HCT116 (cell line): ENCODE results near the gene TMX3. TPM values are rescaled to one million over a fixed set of nuclear protein-coding genes. Genes with fewer than 3 reads are reported as not detected.

ENCODE experiments used
- ATAC-seq: fragments of 200-7000 bp; cut with Tn5 transposase; 2 replicates; pipeline ENCODE4 v1.9.1; 2020; ENCODE audit warnings: mild to moderate bottlenecking, moderate library complexity
- BruUV-seq: library from RNA; stranded (reverse); fragments of 400-500 nt; replicated peaks from 2 replicates; lab custom pipeline; 2021; lab: Mats Ljungman, UMichigan
- CTCF ChIA-PET: fragments of 300-600 bp; sonication (Branson Sonifier 250); formaldehyde crosslinking; loops from one replicate; lab custom pipeline; 2021; ENCODE audit warnings: antibody characterized with exemption; lab: Charles Lee
- POLR2A ChIA-PET: fragments of 300-600, 350-600 bp; sonication (Branson Sonifier 250); formaldehyde crosslinking; loops from one replicate; lab custom pipeline; 2021; ENCODE audit warnings: antibody characterized with exemption; lab: Charles Lee
- RAD21 ChIA-PET, 2 experiments: fragments of 300-600 bp; sonication (Branson Sonifier 250); formaldehyde crosslinking; loops; one replicate each; lab custom pipeline; 2023; ENCODE audit warnings: low total read pairs in 2 of 2; ENCODE audit not compliant: uncharacterized antibody in 2 of 2, unreplicated experiment in 2 of 2, low non-redundant PET in 1 of 2; lab: Charles Lee
- DNase-seq: peaks from one replicate; pipeline ENCODE4 v3.0.0-alpha.2; 2010; ENCODE audit warnings: low read depth, low spot score
- H2AFZ ChIP-seq: fragments of 200-600 bp; shearing (Covaris generic), sonication (generic); 2 replicates; pipeline ENCODE4 v1.6.1; 2017; ENCODE audit warnings: low read depth, mixed run types, mixed read lengths, antibody characterized with exemption, low read length; ENCODE audit not compliant: poor library complexity, severe bottlenecking
- H3K27ac ChIP-seq: 2 replicates; pipeline ENCODE4 v1.5.1; 2012; ENCODE audit warnings: low read depth, low read length
- H3K27me3 ChIP-seq: fragments of 200-600 bp; sonication (generic); 2 replicates; pipeline ENCODE4 v1.6.1; 2016; ENCODE audit warnings: mixed run types, low read length, mixed read lengths; ENCODE audit not compliant: insufficient read depth
- H3K36me3 ChIP-seq, 2 experiments: fragments of 200-500 bp in 1 of 2; fragments of 200-600 bp in 1 of 2; sonication (Bioruptor generic) in 1 of 2; sonication (generic) in 1 of 2; 2 replicates each; pipeline versions ENCODE4 v1.5.1 to v1.6.1; 2014 to 2016; ENCODE audit warnings: low read length in 2 of 2, inconsistent platforms in 1 of 2, mixed read lengths in 1 of 2, mixed run types in 1 of 2; ENCODE audit not compliant: insufficient read depth in 2 of 2, control insufficient read depth in 1 of 2
- H3K4me1 ChIP-seq, 2 experiments: fragments of 200-600 bp in 1 of 2; sonication (generic) in 1 of 2; 2 replicates each; pipeline versions ENCODE4 v1.5.1 to v1.6.1; 2012 to 2017; ENCODE audit warnings: low read length in 2 of 2, inconsistent platforms in 1 of 2, mild to moderate bottlenecking in 1 of 2, mixed read lengths in 1 of 2, mixed run types in 1 of 2, moderate library complexity in 1 of 2; ENCODE audit not compliant: insufficient read depth in 2 of 2, control insufficient read depth in 1 of 2
- H3K4me2 ChIP-seq: fragments of 200-600 bp; sonication (generic); 2 replicates; pipeline ENCODE4 v1.6.1; 2017; ENCODE audit warnings: mixed run types, low read length, mixed read lengths
- H3K4me3 ChIP-seq, 2 experiments: fragments of 200-600 bp in 1 of 2; sonication (generic) in 1 of 2; replicated peaks in 1 of 2; 2 replicates each; pipeline ENCODE4 v1.5.1; 2011 to 2016; ENCODE audit warnings: low read length in 2 of 2, control low read depth in 1 of 2, low read depth in 1 of 2, mild to moderate bottlenecking in 1 of 2, mixed read lengths in 1 of 2, mixed run types in 1 of 2
- H3K79me2 ChIP-seq: fragments of 200-600 bp; sonication (generic); 2 replicates; pipeline ENCODE4 v1.6.1; 2017; ENCODE audit warnings: mild to moderate bottlenecking, mixed run types, low read length, moderate library complexity, mixed read lengths; ENCODE audit not compliant: insufficient read depth
- H3K9ac ChIP-seq: fragments of 200-600 bp; sonication (generic); 2 replicates; pipeline ENCODE4 v1.6.1; 2016; ENCODE audit warnings: low read length, mixed read lengths
- H3K9me2 ChIP-seq: fragments of 200-600 bp; sonication (generic), shearing (Covaris generic); 2 replicates; pipeline ENCODE4 v1.6.1; 2017; ENCODE audit warnings: mixed run types, mild to moderate bottlenecking, moderate library complexity; ENCODE audit not compliant: insufficient read depth
- H3K9me3 ChIP-seq, 2 experiments: fragments of 200-500 bp in 1 of 2; fragments of 200-600 bp in 1 of 2; sonication (Bioruptor generic) in 1 of 2; sonication (generic) in 1 of 2; 2 replicates each; pipeline ENCODE4 v1.6.1; 2014 to 2017; ENCODE audit warnings: low read length in 2 of 2, mixed read lengths in 2 of 2, inconsistent platforms in 1 of 2, low read depth in 1 of 2, mild to moderate bottlenecking in 1 of 2, mixed run types in 1 of 2, moderate library complexity in 1 of 2; ENCODE audit not compliant: control insufficient read depth in 1 of 2, insufficient read depth in 1 of 2
- H4K20me1 ChIP-seq: fragments of 200-600 bp; sonication (generic), shearing (Covaris generic); 2 replicates; pipeline ENCODE4 v1.6.1; 2017; ENCODE audit warnings: mixed run types, mild to moderate bottlenecking, moderate library complexity; ENCODE audit not compliant: insufficient read depth
- CBX3 ChIP-seq: IDR thresholded peaks from 2 replicates; pipeline ENCODE4 v1.6.1; 2012; ENCODE audit warnings: low read depth
- CEBPB ChIP-seq: IDR thresholded peaks from 2 replicates; pipeline ENCODE4 v1.6.1; 2012; ENCODE audit warnings: low read depth
- ELF1 ChIP-seq: IDR thresholded peaks from 2 replicates; pipeline ENCODE4 v1.6.1; 2012; ENCODE audit warnings: low read depth, borderline replicate concordance
- EZH2 ChIP-seq: fragments of 200-600 bp; sonication (generic); IDR thresholded peaks from 2 replicates; pipeline ENCODE4 v1.6.1; 2017; ENCODE audit warnings: antibody characterized with exemption, mixed run types
- FOSL1 ChIP-seq: IDR thresholded peaks from 2 replicates; pipeline ENCODE4 v1.6.1; 2012; ENCODE audit warnings: low read depth
- JUND ChIP-seq: IDR thresholded peaks from 2 replicates; pipeline ENCODE4 v1.6.1; 2012
- POLR2A ChIP-seq: IDR thresholded peaks from 2 replicates; pipeline ENCODE4 v1.7.0; 2011; ENCODE audit warnings: borderline replicate concordance; ENCODE audit not compliant: insufficient read depth, insufficient read length; ENCODE audit errors: extremely low read depth
- POLR2AphosphoS5 ChIP-seq: IDR thresholded peaks from 2 replicates; pipeline ENCODE4 v1.6.1; 2011; ENCODE audit warnings: mild to moderate bottlenecking, low read depth, low read length, moderate library complexity
- RAD21 ChIP-seq: IDR thresholded peaks from 2 replicates; pipeline ENCODE4 v1.6.1; 2012; ENCODE audit warnings: low read depth, mild to moderate bottlenecking
- SIN3A ChIP-seq: IDR thresholded peaks from 2 replicates; pipeline ENCODE4 v1.6.1; 2012; ENCODE audit warnings: low read depth
- TCF7L2 ChIP-seq: IDR thresholded peaks from 2 replicates; pipeline ENCODE4 v1.7.0; 2011; ENCODE audit warnings: borderline replicate concordance, inconsistent platforms; ENCODE audit not compliant: insufficient read depth, insufficient read length; ENCODE audit errors: extremely low read depth
- YY1 ChIP-seq: IDR thresholded peaks from 2 replicates; pipeline ENCODE4 v1.6.1; 2011; ENCODE audit warnings: low read length, low read depth, moderate library complexity, mild to moderate bottlenecking; ENCODE audit not compliant: insufficient replicate concordance; ENCODE audit errors: extremely low read depth
- ZBTB33 ChIP-seq: IDR thresholded peaks from 2 replicates; pipeline ENCODE4 v1.6.1; 2011; ENCODE audit warnings: mild to moderate bottlenecking, low read length, moderate library complexity; ENCODE audit not compliant: insufficient replicate concordance; ENCODE audit errors: extremely low read depth
- ZFX ChIP-seq: fragments of 450-650 bp; IDR thresholded peaks from 2 replicates; pipeline ENCODE4 v1.6.1; 2017
- ZNF274 ChIP-seq: fragments of 200-500 bp; sonication (Bioruptor generic); IDR thresholded peaks from 2 replicates; pipeline ENCODE4 v1.6.1; 2014; ENCODE audit warnings: mild to moderate bottlenecking, low read depth, low read length, inconsistent platforms
- intact Hi-C: fragments of 100-400 bp; cut with micrococcal nuclease; formaldehyde crosslinking; loops from 2 replicates; pipeline ENCODE4 v1.10.0; 2022
- total RNA-seq: library from RNA; stranded (reverse); gene quantifications from one replicate; pipeline ENCODE4 v1.2.1, GENCODE V29; 2021; ENCODE audit not compliant: unreplicated experiment
- TF ChIP-seq, protein P1 (sequence below), 3 experiments: fragments of 200-600 bp in 1 of 3; sonication (generic) in 1 of 3; IDR thresholded peaks in 2 of 3; conservative IDR thresholded peaks in 1 of 3; 2 replicates each; pipeline ENCODE4 v1.5.1; 2012 to 2017; ENCODE audit warnings: low read depth in 2 of 3, low read length in 2 of 3, antibody characterized with exemption in 1 of 3, borderline replicate concordance in 1 of 3, control low read depth in 1 of 3, mild to moderate bottlenecking in 1 of 3, mixed read lengths in 1 of 3, mixed run types in 1 of 3, moderate library complexity in 1 of 3; ENCODE audit not compliant: insufficient read depth in 1 of 3
- TF ChIP-seq, protein P2 (sequence below): IDR thresholded peaks from 2 replicates; pipeline ENCODE4 v1.6.1; 2012

TMX3 gene
- total RNA-seq, 1 experiment from 2014 or later, result 39.6 TPM

- Histone ChIP-seq H3K9me3 (no peaks in the 10 kb centered on the region), H3K27me3 (no peaks in the 10 kb centered on the region), H3K79me2 (peaks cover 43% of the 10 kb centered on the region), H2AFZ (no peak overlapping the region), H3K4me2 (peak overlapping the region; percentile 84), H3K9ac (peak overlapping the region; percentile 83), H4K20me1 (no peaks in the 10 kb centered on the region), H3K4me1 (peaks cover 6 to 14% of the 10 kb centered on the region in 2 experiments), H3K36me3 (peaks cover 20 to 22% of the 10 kb centered on the region in 2 experiments), H3K9me2 (no peaks in the 10 kb centered on the region), H3K4me3 (peak overlapping the region; percentile 83 to 88), H3K27ac (no peak overlapping the region)
- intact Hi-C loops, result no loop called here
- ChIA-PET CTCF (no interaction called here), RAD21 (no interaction called here), POLR2A (no interaction called here)
- TF ChIP-seq SIN3A (no peak), TCF7L2 (no peak), CEBPB (no peak), YY1 (no peak)
- BruUV-seq, result no TSS peak
- no peak for ATAC-seq
- DNase-seq, result no peak
Measured at GRCh38 chr18:68713796-68714195, 1.1 kb downstream of the TMX3 start.

GRCh38 chr18:68713131-68713530 lies 1.8 kb downstream of the TMX3 start:
- H3K9ac ChIP-seq, result no peak overlapping the region
- CTCF ChIA-PET, result no interaction called here
- POLR2A ChIA-PET, result no interaction called here
- H4K20me1 ChIP-seq, result no peaks in the 10 kb centered on the region
- no peak overlapping the region for H3K4me3 ChIP-seq
- intact Hi-C loops, result no loop called here
- H3K4me2 ChIP-seq, result peak overlapping the region; percentile 84; the same call in 1 of the 2 replicates
- no peaks in the 10 kb centered on the region for H3K27me3 ChIP-seq
- DNase-seq (no peak), ATAC-seq (no peak)
- H3K4me1 ChIP-seq, result peaks cover 6 to 14% of the 10 kb centered on the region in 2 experiments
- BruUV-seq, result no TSS peak
- H3K9me2 ChIP-seq, result no peaks in the 10 kb centered on the region
- H3K27ac ChIP-seq, result no peak overlapping the region
- H3K9me3 ChIP-seq, result no peaks in the 10 kb centered on the region
- H2AFZ ChIP-seq, result no peak overlapping the region
- peaks cover 50% of the 10 kb centered on the region for H3K79me2 ChIP-seq
- peaks cover 22 to 23% of the 10 kb centered on the region in 2 experiments for H3K36me3 ChIP-seq
- RAD21 ChIA-PET, result no interaction called here
- TF ChIP-seq ELF1, result no peak
- TF ChIP-seq, protein P1, sequence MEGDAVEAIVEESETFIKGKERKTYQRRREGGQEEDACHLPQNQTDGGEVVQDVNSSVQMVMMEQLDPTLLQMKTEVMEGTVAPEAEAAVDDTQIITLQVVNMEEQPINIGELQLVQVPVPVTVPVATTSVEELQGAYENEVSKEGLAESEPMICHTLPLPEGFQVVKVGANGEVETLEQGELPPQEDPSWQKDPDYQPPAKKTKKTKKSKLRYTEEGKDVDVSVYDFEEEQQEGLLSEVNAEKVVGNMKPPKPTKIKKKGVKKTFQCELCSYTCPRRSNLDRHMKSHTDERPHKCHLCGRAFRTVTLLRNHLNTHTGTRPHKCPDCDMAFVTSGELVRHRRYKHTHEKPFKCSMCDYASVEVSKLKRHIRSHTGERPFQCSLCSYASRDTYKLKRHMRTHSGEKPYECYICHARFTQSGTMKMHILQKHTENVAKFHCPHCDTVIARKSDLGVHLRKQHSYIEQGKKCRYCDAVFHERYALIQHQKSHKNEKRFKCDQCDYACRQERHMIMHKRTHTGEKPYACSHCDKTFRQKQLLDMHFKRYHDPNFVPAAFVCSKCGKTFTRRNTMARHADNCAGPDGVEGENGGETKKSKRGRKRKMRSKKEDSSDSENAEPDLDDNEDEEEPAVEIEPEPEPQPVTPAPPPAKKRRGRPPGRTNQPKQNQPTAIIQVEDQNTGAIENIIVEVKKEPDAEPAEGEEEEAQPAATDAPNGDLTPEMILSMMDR (IDR thresholded peaks at IDR 0.05 in 2 of 3, conservative IDR thresholded peaks at IDR 0.05 in 1 of 3; ENCODE audit: borderline replicate concordance in 1 of 3, insufficient read depth in 1 of 3, low read depth in 2 of 3, low read length in 2 of 3), result no peak
- TF ChIP-seq ZNF274, result no peak
- TF ChIP-seq TCF7L2, result no peak
- no peak for TF ChIP-seq ZFX
- TF ChIP-seq POLR2AphosphoS5, result no peak
- no peak for TF ChIP-seq YY1
- TF ChIP-seq EZH2, result no peak
- no peak for TF ChIP-seq SIN3A
- TF ChIP-seq FOSL1, result no peak
- no peak for TF ChIP-seq JUND
- TF ChIP-seq CBX3, result no peak
- TF ChIP-seq ZBTB33, result no peak
- TF ChIP-seq, protein P2, sequence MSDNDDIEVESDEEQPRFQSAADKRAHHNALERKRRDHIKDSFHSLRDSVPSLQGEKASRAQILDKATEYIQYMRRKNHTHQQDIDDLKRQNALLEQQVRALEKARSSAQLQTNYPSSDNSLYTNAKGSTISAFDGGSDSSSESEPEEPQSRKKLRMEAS, result no peak
- no peak for TF ChIP-seq RAD21
- TF ChIP-seq POLR2A, result no peak
